K562 (cell line): ENCODE measurements around the gene EMILIN3. TPM values are rescaled to one million over a fixed set of nuclear protein-coding genes. Genes with fewer than 3 reads are reported as not detected.

Experiments used
- ATAC-seq: fragments of 200-7000 bp; cut with Tn5 transposase; 3 replicates; pipeline ENCODE4 v1.9.1; 2020; ENCODE audit warnings: moderate library complexity
- BruUV-seq: library from RNA; stranded (reverse); fragments of 400-500 nt; replicated peaks from 2 replicates; lab custom pipeline; 2021; lab: Mats Ljungman, UMichigan
- CTCF ChIA-PET: fragments of 300-600 bp; formaldehyde crosslinking; extraction: SDS; loops from one replicate; lab custom pipeline; 2021; ENCODE audit warnings: low intra/inter-chr PET ratio; lab: Yijun Ruan, JAX
- POLR2A ChIA-PET: fragments of 300-600, 350-650 bp; sonication (Branson Sonifier 250); formaldehyde crosslinking; extraction: SDS; loops from one replicate; lab custom pipeline; 2021; ENCODE audit warnings: antibody characterized with exemption, inconsistent platforms; lab: Yijun Ruan, JAX
- DNase-seq, 4 experiments: peaks; one replicate each; pipeline versions ENCODE4 v3.0.0 to v3.0.0-alpha.2; 2011 to 2018; ENCODE audit warnings: low spot score in 3 of 4, mixed read lengths in 3 of 4; ENCODE audit errors: extremely low read depth in 1 of 4
- FAIRE-seq: peaks from 2 replicates; lab custom pipeline; 2011; peaks lifted over from hg19 to GRCh38; lab: Jason Lieb, UNC
- H2AFZ ChIP-seq: 2 replicates; pipeline ENCODE4 v1.6.0; 2011; ENCODE audit warnings: low read depth, low read length, control low read depth, inconsistent platforms
- H3K27ac ChIP-seq: fragments of 200-600 bp; 3 replicates; pipeline ENCODE4 v1.8.0; 2011; ENCODE audit warnings: low read depth, mild to moderate bottlenecking, control low read depth, inconsistent platforms, low read length, moderate library complexity, mixed read lengths; ENCODE audit errors: extremely low read depth
- H3K27me3 ChIP-seq, 2 experiments: fragments of 300-600 bp in 1 of 2; 2 replicates in 1 of 2; 3 replicates in 1 of 2; pipeline versions ENCODE4 v1.6.0 to v1.8.0; 2011; ENCODE audit warnings: inconsistent platforms in 2 of 2, low read length in 2 of 2, mild to moderate bottlenecking in 1 of 2, mixed read lengths in 1 of 2, moderate library complexity in 1 of 2; ENCODE audit not compliant: control insufficient read depth in 2 of 2, insufficient read depth in 2 of 2
- H3K36me3 ChIP-seq: fragments of 300-600 bp; 3 replicates; pipeline ENCODE4 v1.8.0; 2011; ENCODE audit warnings: mild to moderate bottlenecking, low read length, inconsistent platforms; ENCODE audit not compliant: control insufficient read depth, insufficient read depth
- H3K4me1 ChIP-seq, 2 experiments: fragments of 200-600 bp in 1 of 2; replicated peaks in 1 of 2; 2 replicates in 1 of 2; 3 replicates in 1 of 2; pipeline versions ENCODE4 v1.5.1 to v1.8.0; 2011; ENCODE audit warnings: inconsistent platforms in 2 of 2, low read length in 2 of 2, mild to moderate bottlenecking in 1 of 2, mixed read lengths in 1 of 2, moderate library complexity in 1 of 2; ENCODE audit not compliant: control insufficient read depth in 2 of 2, insufficient read depth in 2 of 2
- H3K4me2 ChIP-seq: 2 replicates; pipeline ENCODE4 v1.6.1; 2011; ENCODE audit warnings: low read length, control low read depth, inconsistent platforms, mixed read lengths; ENCODE audit not compliant: insufficient read depth
- H3K4me3 ChIP-seq: fragments of 200-600 bp; sonication (generic), shearing (Covaris generic); 2 replicates; pipeline ENCODE4 v1.5.1; 2016; ENCODE audit warnings: control low read depth, inconsistent platforms
- H3K79me2 ChIP-seq: fragments of 200-600 bp; 3 replicates; pipeline ENCODE4 v1.8.0; 2011; ENCODE audit warnings: low read length, inconsistent platforms; ENCODE audit not compliant: control insufficient read depth, insufficient read depth
- H3K9ac ChIP-seq, 2 experiments: 2 replicates each; pipeline versions ENCODE4 v1.6.0 to v1.6.1; 2011; ENCODE audit warnings: low read depth in 2 of 2, low read length in 2 of 2, control low read depth in 1 of 2, inconsistent platforms in 1 of 2, mild to moderate bottlenecking in 1 of 2, mixed read lengths in 1 of 2; ENCODE audit not compliant: insufficient read depth in 1 of 2
- H3K9me1 ChIP-seq: one replicate; pipeline ENCODE4 v1.6.0; 2011; ENCODE audit warnings: inconsistent platforms, mild to moderate bottlenecking, low read length, moderate library complexity; ENCODE audit not compliant: control insufficient read depth, insufficient read depth
- H3K9me3 ChIP-seq: replicated peaks from 2 replicates; pipeline ENCODE4 v1.5.1; 2011; ENCODE audit warnings: low read depth, low read length, inconsistent platforms; ENCODE audit not compliant: control insufficient read depth, insufficient read depth
- H4K20me1 ChIP-seq: replicated peaks from 2 replicates; pipeline ENCODE4 v1.6.1; 2011; ENCODE audit warnings: low read length, inconsistent platforms, mixed read lengths; ENCODE audit not compliant: control insufficient read depth, insufficient read depth
- FOXK1 ChIP-seq: sonication (generic); formaldehyde crosslinking; IDR thresholded peaks from 2 replicates; pipeline ENCODE4 v1.8.0; 2022; ENCODE audit warnings: missing genetic modification reagents, mild to moderate bottlenecking, borderline replicate concordance
- WGBS: fragments of 100-300 bp; shearing (Covaris generic); methylation state at CpG from one replicate; pipeline ENCODE4 v1.1.6; 2016; ENCODE audit warnings: low coverage, mixed read lengths; ENCODE audit not compliant: insufficient coverage; ENCODE audit errors: missing lambda C conversion rate; 5-methylcytosine and 5-hydroxymethylcytosine counted together
- in situ Hi-C: fragments of 300-500 bp; cut with MboI; formaldehyde crosslinking; loops from 4 replicates; pipeline ENCODE4 v1.15.0; 2018; ENCODE audit warnings: inconsistent platforms, mixed read lengths
- intact Hi-C: fragments of 100-400 bp; cut with micrococcal nuclease; formaldehyde crosslinking; loops from 2 replicates; pipeline ENCODE4 v1.14.2; 2022
- polyA plus RNA-seq, 8 experiments: library from polyadenylated mRNA; depleted of rRNA in 4 of 8; stranded (reverse) in 5 of 8; unstranded in 3 of 8; fragments of >200 nt; fragmentation: Nextera tagmentation in 2 of 8; fragmentation: Illumina TruSeq in 1 of 8; extraction: Ambion mirVana in 2 of 8; extraction: Trizol in 1 of 8; gene quantifications; 2 replicates each; pipeline versions ENCODE4 v1.2.1 to v1.2.3, GENCODE V29; 2011 to 2014; ENCODE audit warnings: inconsistent platforms in 1 of 8, missing spikeins in 1 of 8
- total RNA-seq, 7 experiments: library from RNA; depleted of rRNA in 6 of 7; stranded (reverse); fragments of >200 nt in 6 of 7; fragmentation: Illumina TruSeq in 2 of 7; extraction: Trizol in 2 of 7; gene quantifications; 2 replicates each; pipeline versions ENCODE4 v1.2.1 to v1.2.3, GENCODE V29; 2011 to 2021; ENCODE audit warnings: low replicate concordance in 1 of 7
- TF ChIP-seq, protein P1 (sequence below): fragments of 450-650 bp; IDR thresholded peaks from 2 replicates; pipeline ENCODE4 v1.6.1; 2018; ENCODE audit not compliant: partially characterized antibody

The EMILIN3 gene
- total and polyA plus RNA-seq, 9 of the 15 experiments (the other 6 are each of a cell fraction or from before 2014, with no cell fraction given) = 0.01 to 0.07 TPM; not detected in 7

DNA sequence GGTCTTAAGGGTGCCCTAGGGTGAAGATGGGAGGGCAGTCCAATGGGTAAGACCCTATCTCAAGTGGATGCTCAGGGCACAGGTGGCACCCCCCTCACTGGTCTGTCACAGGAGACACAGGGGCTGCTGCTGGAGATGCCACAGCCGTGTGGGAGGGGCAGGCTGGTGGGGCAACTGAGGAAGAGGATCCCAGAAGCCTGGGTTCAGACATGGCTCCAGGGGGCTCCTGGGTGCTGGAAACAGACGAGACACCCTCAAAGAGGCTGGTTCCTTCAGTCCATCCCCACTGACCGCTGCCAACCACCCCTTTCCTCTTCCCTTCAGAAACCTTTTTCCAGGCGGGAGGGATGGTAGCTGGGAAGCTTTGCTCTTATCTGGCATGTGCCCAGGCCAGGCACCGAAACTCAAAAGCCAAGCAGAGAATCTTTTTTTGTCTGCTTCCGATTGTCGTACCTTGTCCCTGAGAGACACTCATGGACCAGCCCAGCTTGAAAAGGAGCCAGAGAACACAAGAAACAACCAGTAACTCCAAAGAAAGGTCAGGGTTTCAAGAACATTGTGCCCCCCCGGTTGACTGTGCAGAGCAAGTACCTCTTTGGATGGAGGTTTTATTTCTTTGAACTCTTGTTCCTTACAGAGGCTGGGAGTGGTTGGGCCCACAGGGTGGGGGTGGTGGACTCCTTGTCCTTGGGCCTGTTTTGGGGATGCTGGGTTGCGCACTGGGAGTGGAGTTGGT is 28.5 kb upstream of the EMILIN3 start:
- WGBS = 20% methylated on average over 9 of the region's 9 CpGs
- DNase-seq (no peak), ATAC-seq (no peak; the same call in 2 of the 3 replicates), FAIRE-seq (no peak)
- TF ChIP-seq FOXK1 (CRISPR knock-in tag) = no peak
- TF ChIP-seq, protein P1, sequence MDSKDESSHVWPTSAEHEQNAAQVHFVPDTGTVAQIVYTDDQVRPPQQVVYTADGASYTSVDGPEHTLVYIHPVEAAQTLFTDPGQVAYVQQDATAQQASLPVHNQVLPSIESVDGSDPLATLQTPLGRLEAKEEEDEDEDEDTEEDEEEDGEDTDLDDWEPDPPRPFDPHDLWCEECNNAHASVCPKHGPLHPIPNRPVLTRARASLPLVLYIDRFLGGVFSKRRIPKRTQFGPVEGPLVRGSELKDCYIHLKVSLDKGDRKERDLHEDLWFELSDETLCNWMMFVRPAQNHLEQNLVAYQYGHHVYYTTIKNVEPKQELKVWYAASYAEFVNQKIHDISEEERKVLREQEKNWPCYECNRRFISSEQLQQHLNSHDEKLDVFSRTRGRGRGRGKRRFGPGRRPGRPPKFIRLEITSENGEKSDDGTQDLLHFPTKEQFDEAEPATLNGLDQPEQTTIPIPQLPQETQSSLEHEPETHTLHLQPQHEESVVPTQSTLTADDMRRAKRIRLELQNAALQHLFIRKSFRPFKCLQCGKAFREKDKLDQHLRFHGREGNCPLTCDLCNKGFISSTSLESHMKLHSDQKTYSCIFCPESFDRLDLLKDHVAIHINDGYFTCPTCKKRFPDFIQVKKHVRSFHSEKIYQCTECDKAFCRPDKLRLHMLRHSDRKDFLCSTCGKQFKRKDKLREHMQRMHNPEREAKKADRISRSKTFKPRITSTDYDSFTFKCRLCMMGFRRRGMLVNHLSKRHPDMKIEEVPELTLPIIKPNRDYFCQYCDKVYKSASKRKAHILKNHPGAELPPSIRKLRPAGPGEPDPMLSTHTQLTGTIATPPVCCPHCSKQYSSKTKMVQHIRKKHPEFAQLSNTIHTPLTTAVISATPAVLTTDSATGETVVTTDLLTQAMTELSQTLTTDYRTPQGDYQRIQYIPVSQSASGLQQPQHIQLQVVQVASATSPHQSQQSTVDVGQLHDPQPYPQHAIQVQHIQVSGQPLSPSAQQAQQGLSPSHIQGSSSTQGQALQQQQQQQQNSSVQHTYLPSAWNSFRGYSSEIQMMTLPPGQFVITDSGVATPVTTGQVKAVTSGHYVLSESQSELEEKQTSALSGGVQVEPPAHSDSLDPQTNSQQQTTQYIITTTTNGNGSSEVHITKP = peak; percentile 11
- Histone ChIP-seq H3K27me3 (peaks cover 0 to 6% of the 10 kb centered on the region in 2 experiments; a peak in 1 of 5 replicates), H3K9me1 (no peaks in the 10 kb centered on the region), H3K27ac (no peak overlapping the region), H3K4me2 (no peak overlapping the region), H3K9ac (no peak overlapping the region), H3K36me3 (no peaks in the 10 kb centered on the region), H3K79me2 (no peaks in the 10 kb centered on the region), H4K20me1 (no peaks in the 10 kb centered on the region), H3K4me3 (no peak overlapping the region), H2AFZ (no peak overlapping the region), H3K4me1 (no peaks in the 10 kb centered on the region; a peak in 2 of 5 replicates), H3K9me3 (no peaks in the 10 kb centered on the region)
- in situ Hi-C loops = no loop called here
- intact Hi-C loops = no loop called here
- CTCF ChIA-PET = no interaction called here
- POLR2A ChIA-PET = interaction anchor here (0.9 to 1.0 kb wide), 2 partner anchors 15 to 46 kb away, joined by 3 read pairs; no protein-coding TSS in a partner anchor
- no TSS peak for BruUV-seq
